ENCODE measurements around the gene HORMAD1.

Gene HORMAD1

DNA sequence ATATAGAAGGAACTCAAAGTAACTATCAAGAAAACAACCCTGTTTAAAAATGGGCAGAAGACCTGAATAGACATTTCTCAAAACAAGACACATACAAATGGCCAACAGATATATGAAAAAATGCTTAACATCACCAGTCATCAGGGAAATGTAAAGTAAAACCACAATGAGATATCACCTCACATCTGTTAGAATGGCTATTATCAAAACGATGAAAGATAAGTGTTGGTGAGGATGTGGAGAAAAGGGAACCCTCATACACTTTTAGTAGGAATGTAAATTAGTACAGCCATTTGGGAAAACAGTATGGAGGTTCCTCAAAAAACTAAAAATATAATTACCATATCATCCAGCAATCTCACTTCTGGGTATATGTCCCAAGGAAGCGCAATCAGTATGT, 41.9 kb upstream of the HORMAD1 start (continued):
- TF ChIP-seq, protein P1, sequence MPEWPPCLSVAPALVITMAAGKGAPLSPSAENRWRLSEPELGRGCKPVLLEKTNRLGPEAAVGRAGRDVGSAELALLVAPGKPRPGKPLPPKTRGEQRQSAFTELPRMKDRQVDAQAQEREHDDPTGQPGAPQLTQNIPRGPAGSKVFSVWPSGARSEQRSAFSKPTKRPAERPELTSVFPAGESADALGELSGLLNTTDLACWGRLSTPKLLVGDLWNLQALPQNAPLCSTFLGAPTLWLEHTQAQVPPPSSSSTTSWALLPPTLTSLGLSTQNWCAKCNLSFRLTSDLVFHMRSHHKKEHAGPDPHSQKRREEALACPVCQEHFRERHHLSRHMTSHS (tag by site-specific recombination; IDR thresholded peaks at IDR 0.05): no peak
- no peak for TF ChIP-seq MEIS1 (CRISPR knock-in tag; IDR thresholded peaks at IDR 0.05; ENCODE audit: borderline replicate concordance)
- TF ChIP-seq REST (tag by site-specific recombination; IDR thresholded peaks at IDR 0.05): no peak

DNA sequence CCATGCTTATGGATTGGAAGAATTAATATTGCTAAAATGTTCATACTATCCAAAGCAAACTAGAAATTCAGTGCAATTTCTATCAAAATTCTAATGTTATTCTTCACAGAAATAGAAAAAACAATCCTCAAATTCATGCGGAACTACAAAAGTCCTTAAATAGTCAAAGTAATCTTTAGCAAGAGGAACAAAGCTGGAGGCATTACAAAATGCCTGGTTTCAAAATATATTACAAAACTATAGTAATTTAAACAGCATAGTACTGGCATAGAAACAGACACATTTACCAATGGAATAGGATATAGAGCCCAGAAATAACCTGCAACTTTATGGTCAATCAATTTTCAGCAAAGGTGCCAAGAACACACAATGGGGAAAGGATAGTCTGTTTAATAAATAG, 41.1 kb upstream of the HORMAD1 start:
- POLR2A ChIA-PET: no interaction called here
- Histone ChIP-seq H3K4me1 (ENCODE audit: control insufficient read depth, insufficient read depth, low read length) (no peaks in the 10 kb centered on the region), H3K27ac (ENCODE audit: extremely low read depth, low read depth, low read length) (no peak overlapping the region), H3K36me3 (ENCODE audit: control insufficient read depth in 2 of 2, insufficient read depth in 1 of 2, low read length in 2 of 2) (no peaks in the 10 kb centered on the region), H3K9me3 (ENCODE audit: control insufficient read depth, insufficient read depth, low read depth, low read length) (no peaks in the 10 kb centered on the region), H3K4me3 (ENCODE audit: low read depth, low read length) (no peak overlapping the region)
- CTCF ChIA-PET: interaction anchor here (0.6 kb wide), 1 partner anchor 50 kb away, joined by 3 read pairs; no protein-coding TSS in a partner anchor
- TF ChIP-seq, protein P2, sequence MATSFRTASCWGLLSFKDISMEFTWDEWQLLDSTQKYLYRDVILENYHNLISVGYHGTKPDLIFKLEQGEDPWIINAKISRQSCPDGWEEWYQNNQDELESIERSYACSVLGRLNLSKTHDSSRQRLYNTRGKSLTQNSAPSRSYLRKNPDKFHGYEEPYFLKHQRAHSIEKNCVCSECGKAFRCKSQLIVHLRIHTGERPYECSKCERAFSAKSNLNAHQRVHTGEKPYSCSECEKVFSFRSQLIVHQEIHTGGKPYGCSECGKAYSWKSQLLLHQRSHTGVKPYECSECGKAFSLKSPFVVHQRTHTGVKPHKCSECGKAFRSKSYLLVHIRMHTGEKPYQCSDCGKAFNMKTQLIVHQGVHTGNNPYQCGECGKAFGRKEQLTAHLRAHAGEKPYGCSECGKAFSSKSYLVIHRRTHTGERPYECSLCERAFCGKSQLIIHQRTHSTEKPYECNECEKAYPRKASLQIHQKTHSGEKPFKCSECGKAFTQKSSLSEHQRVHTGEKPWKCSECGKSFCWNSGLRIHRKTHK (tag by site-specific recombination; IDR thresholded peaks at IDR 0.05): no peak

DNA sequence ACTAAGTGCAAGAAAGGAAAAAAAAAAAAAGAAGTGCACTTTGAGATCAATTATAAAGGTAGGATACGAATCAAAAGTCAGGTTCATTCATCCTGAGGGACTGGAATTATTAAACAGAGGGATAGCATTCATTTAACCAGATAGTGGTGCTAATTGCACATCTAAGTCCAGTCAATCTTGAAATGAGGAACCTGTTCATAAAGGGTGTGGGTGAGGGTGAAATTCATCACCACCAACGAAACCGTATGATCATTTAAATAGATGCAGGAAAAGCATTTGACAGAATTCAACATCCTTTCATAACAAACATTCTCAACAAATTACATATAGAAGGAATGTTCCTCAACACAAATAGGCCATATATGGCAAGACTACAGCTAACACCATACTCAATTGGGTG, 39.3 kb upstream of the HORMAD1 start:
- H3K4me1 ChIP-seq (ENCODE audit: control insufficient read depth, insufficient read depth, low read length): no peaks in the 10 kb centered on the region
- CTCF ChIA-PET: interaction anchor here (0.6 to 0.7 kb wide), 2 partner anchors 63 to 236 kb away, joined by 3 to 4 read pairs; no protein-coding TSS in a partner anchor
- H3K27ac ChIP-seq (ENCODE audit: extremely low read depth, low read depth, low read length): no peak overlapping the region
- no peak overlapping the region for H3K4me3 ChIP-seq (ENCODE audit: low read depth, low read length)
- POLR2A ChIA-PET: no interaction called here
- H3K9me3 ChIP-seq (ENCODE audit: control insufficient read depth, insufficient read depth, low read depth, low read length): no peaks in the 10 kb centered on the region
- no peaks in the 10 kb centered on the region for H3K36me3 ChIP-seq (ENCODE audit: control insufficient read depth in 2 of 2, insufficient read depth in 1 of 2, low read length in 2 of 2)
- TF ChIP-seq HOXD13 (CRISPR knock-in tag; IDR thresholded peaks at IDR 0.05; ENCODE audit: borderline replicate concordance): no peak
- TF ChIP-seq ZNF529 (tag by site-specific recombination; IDR thresholded peaks at IDR 0.05; ENCODE audit: insufficient replicate concordance): no peak
- TF ChIP-seq ZNF580 (tag by site-specific recombination; IDR thresholded peaks at IDR 0.05): no peak
- TF ChIP-seq, protein P3, sequence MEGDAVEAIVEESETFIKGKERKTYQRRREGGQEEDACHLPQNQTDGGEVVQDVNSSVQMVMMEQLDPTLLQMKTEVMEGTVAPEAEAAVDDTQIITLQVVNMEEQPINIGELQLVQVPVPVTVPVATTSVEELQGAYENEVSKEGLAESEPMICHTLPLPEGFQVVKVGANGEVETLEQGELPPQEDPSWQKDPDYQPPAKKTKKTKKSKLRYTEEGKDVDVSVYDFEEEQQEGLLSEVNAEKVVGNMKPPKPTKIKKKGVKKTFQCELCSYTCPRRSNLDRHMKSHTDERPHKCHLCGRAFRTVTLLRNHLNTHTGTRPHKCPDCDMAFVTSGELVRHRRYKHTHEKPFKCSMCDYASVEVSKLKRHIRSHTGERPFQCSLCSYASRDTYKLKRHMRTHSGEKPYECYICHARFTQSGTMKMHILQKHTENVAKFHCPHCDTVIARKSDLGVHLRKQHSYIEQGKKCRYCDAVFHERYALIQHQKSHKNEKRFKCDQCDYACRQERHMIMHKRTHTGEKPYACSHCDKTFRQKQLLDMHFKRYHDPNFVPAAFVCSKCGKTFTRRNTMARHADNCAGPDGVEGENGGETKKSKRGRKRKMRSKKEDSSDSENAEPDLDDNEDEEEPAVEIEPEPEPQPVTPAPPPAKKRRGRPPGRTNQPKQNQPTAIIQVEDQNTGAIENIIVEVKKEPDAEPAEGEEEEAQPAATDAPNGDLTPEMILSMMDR (tag by site-specific recombination; IDR thresholded peaks at IDR 0.05): no peak
- no peak for TF ChIP-seq ZNF658 (tag by site-specific recombination; IDR thresholded peaks at IDR 0.05)
- no peak for TF ChIP-seq ZNF518A (tag by site-specific recombination; conservative IDR thresholded peaks at IDR 0.05; ENCODE audit: low read depth)
- TF ChIP-seq MYNN (tag by site-specific recombination; IDR thresholded peaks at IDR 0.05; ENCODE audit: borderline replicate concordance): no peak
- no peak for TF ChIP-seq ZNF302 (tag by site-specific recombination; IDR thresholded peaks at IDR 0.05; ENCODE audit: low read depth)
- TF ChIP-seq ZNF394 (tag by site-specific recombination; IDR thresholded peaks at IDR 0.05; ENCODE audit: borderline replicate concordance): no peak
- TF ChIP-seq ZNF335 (tag by site-specific recombination; conservative IDR thresholded peaks at IDR 0.05): no peak

All from HEK293 (cell line).